Measurements from ENCODE around the gene TRIM52. TPM values are rescaled to one million over a fixed set of nuclear protein-coding genes. Genes with fewer than 3 reads are reported as not detected.

TRIM52 gene
- total and polyA plus RNA-seq, 2 of the 13 experiments (the other 11 are each of a cell fraction or from before 2014, with no cell fraction given), result 7.2 to 11.6 TPM

DNA sequence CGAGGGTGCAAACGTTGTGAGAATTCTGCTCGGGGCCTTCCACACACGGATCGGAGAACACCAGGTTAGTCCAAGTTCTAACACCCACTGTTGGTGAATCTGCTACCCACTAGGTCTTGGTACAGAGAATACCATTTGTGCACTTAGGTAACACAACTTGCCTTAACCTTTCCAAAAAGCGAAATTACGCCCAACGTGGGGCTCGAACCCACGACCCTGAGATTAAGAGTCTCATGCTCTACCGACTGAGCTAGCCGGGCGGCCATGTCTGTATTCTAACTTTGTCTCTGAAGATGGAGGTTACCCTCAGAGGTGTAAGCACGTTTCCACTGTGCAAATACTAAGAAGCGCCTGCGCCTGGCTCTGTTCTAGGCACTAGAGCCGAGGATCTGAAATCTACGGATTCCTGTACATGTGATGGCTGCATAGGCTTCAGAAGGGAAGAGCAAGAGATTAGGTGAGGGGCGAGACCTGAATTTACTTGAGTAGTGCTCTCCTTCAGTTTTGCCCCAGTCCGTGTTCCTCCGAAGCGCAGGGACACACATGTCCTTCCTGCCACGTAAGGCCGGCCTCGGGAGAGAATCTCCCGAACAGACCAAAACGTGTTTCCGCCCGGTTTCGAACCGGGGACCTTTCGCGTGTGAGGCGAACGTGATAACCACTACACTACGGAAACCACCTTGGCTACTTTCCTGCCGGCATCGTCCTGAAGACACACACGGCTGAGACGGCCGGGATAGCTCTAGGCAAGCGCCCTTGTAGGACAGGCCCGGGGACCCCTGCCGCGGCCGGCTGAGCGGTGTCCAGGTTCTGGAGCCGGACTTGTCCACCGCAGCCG is 38.9 kb downstream of the TRIM52 start (continued):
- 0 out of 2 replicates have a peak, but pooled peaks have one; percentile 83 for TF ChIP-seq ZNF720 (CRISPR knock-in tag; IDR thresholded peaks at IDR 0.05)
- TF ChIP-seq, protein P1, sequence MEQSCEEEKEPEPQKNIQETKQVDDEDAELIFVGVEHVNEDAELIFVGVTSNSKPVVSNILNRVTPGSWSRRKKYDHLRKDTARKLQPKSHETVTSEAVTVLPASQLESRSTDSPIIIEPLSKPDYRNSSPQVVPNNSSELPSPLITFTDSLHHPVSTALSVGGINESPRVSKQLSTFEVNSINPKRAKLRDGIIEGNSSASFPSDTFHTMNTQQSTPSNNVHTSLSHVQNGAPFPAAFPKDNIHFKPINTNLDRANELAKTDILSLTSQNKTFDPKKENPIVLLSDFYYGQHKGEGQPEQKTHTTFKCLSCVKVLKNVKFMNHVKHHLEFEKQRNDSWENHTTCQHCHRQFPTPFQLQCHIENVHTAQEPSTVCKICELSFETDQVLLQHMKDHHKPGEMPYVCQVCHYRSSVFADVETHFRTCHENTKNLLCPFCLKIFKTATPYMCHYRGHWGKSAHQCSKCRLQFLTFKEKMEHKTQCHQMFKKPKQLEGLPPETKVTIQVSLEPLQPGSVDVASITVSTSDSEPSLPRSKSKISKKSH (CRISPR knock-in tag; IDR thresholded peaks at IDR 0.05; ENCODE audit: borderline replicate concordance), result peak; percentile 50; the same call in 1 of the 2 replicates
- TF ChIP-seq RBFOX2 (IDR thresholded peaks at IDR 0.05; ENCODE audit: low read depth, low read length), result no peak
- no peak for TF ChIP-seq MAFF (IDR thresholded peaks at IDR 0.05; ENCODE audit: low read depth, low read length)
- TF ChIP-seq TAF1 (CRISPR knock-in tag; IDR thresholded peaks at IDR 0.05), result no peak; the same call in 1 of the 2 replicates
- TF ChIP-seq KLF13 (CRISPR knock-in tag; IDR thresholded peaks at IDR 0.05), result peak; percentile 85; the same call in 1 of the 2 replicates
- peak; percentile 59; the same call in 1 of the 2 replicates for TF ChIP-seq ZNF546 (CRISPR knock-in tag; conservative IDR thresholded peaks at IDR 0.05)
- TF ChIP-seq PHF21A (CRISPR knock-in tag; IDR thresholded peaks at IDR 0.05), result peak; percentile 92
- TF ChIP-seq, protein P2, sequence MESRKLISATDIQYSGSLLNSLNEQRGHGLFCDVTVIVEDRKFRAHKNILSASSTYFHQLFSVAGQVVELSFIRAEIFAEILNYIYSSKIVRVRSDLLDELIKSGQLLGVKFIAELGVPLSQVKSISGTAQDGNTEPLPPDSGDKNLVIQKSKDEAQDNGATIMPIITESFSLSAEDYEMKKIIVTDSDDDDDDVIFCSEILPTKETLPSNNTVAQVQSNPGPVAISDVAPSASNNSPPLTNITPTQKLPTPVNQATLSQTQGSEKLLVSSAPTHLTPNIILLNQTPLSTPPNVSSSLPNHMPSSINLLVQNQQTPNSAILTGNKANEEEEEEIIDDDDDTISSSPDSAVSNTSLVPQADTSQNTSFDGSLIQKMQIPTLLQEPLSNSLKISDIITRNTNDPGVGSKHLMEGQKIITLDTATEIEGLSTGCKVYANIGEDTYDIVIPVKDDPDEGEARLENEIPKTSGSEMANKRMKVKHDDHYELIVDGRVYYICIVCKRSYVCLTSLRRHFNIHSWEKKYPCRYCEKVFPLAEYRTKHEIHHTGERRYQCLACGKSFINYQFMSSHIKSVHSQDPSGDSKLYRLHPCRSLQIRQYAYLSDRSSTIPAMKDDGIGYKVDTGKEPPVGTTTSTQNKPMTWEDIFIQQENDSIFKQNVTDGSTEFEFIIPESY (CRISPR knock-in tag; IDR thresholded peaks at IDR 0.05), result peak; percentile 35
- peak; percentile 39; the same call in 1 of the 2 replicates for TF ChIP-seq ARHGAP35 (CRISPR knock-in tag; IDR thresholded peaks at IDR 0.05; ENCODE audit: borderline replicate concordance)
- TF ChIP-seq ZNF24 (IDR thresholded peaks at IDR 0.05), result peak; percentile 98
- no peak; the same call in 1 of the 2 replicates for TF ChIP-seq ZNF468 (CRISPR knock-in tag; IDR thresholded peaks at IDR 0.05)
- no peak; the same call in 1 of the 2 replicates for TF ChIP-seq ZBTB20 (CRISPR knock-in tag; IDR thresholded peaks at IDR 0.05; ENCODE audit: borderline replicate concordance, low read depth)
- TF ChIP-seq, protein P3, sequence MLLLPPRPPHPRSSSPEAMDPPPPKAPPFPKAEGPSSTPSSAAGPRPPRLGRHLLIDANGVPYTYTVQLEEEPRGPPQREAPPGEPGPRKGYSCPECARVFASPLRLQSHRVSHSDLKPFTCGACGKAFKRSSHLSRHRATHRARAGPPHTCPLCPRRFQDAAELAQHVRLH (CRISPR knock-in tag; IDR thresholded peaks at IDR 0.05; ENCODE audit: borderline replicate concordance, low read depth), result peak; percentile 28; the same call in 1 of the 2 replicates
- no peak for TF ChIP-seq MTF2 (CRISPR knock-in tag; IDR thresholded peaks at IDR 0.05; ENCODE audit: borderline replicate concordance)
- no peak for TF ChIP-seq ZNF335 (CRISPR knock-in tag; IDR thresholded peaks at IDR 0.05)
- TF ChIP-seq, protein P4, sequence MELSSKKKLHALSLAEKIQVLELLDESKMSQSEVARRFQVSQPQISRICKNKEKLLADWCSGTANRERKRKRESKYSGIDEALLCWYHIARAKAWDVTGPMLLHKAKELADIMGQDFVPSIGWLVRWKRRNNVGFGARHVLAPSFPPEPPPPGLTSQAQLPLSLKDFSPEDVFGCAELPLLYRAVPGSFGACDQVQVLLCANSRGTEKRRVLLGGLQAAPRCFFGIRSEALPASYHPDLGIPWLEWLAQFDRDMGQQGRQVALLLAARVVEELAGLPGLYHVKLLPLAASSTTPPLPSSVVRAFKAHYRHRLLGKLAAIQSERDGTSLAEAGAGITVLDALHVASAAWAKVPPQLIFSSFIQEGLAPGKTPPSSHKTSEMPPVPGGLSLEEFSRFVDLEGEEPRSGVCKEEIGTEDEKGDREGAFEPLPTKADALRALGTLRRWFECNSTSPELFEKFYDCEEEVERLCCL (CRISPR knock-in tag; IDR thresholded peaks at IDR 0.05; ENCODE audit: borderline replicate concordance), result no peak; the same call in 1 of the 2 replicates
- TF ChIP-seq, protein P5, sequence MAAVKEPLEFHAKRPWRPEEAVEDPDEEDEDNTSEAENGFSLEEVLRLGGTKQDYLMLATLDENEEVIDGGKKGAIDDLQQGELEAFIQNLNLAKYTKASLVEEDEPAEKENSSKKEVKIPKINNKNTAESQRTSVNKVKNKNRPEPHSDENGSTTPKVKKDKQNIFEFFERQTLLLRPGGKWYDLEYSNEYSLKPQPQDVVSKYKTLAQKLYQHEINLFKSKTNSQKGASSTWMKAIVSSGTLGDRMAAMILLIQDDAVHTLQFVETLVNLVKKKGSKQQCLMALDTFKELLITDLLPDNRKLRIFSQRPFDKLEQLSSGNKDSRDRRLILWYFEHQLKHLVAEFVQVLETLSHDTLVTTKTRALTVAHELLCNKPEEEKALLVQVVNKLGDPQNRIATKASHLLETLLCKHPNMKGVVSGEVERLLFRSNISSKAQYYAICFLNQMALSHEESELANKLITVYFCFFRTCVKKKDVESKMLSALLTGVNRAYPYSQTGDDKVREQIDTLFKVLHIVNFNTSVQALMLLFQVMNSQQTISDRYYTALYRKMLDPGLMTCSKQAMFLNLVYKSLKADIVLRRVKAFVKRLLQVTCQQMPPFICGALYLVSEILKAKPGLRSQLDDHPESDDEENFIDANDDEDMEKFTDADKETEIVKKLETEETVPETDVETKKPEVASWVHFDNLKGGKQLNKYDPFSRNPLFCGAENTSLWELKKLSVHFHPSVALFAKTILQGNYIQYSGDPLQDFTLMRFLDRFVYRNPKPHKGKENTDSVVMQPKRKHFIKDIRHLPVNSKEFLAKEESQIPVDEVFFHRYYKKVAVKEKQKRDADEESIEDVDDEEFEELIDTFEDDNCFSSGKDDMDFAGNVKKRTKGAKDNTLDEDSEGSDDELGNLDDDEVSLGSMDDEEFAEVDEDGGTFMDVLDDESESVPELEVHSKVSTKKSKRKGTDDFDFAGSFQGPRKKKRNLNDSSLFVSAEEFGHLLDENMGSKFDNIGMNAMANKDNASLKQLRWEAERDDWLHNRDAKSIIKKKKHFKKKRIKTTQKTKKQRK (IDR thresholded peaks at IDR 0.05; ENCODE audit: low read length), result no peak
- TF ChIP-seq PHF8 (CRISPR knock-in tag; IDR thresholded peaks at IDR 0.05), result peak; percentile 60; the same call in 1 of the 2 replicates
- TF ChIP-seq AHR (CRISPR knock-in tag; IDR thresholded peaks at IDR 0.05), result peak; percentile 50; the same call in 1 of the 2 replicates
- no peak for TF ChIP-seq NFE2L2 (IDR thresholded peaks at IDR 0.05; ENCODE audit: low read length)

Data from HepG2 (cell line).